ENCODE data around the gene AACS. TPM values are rescaled to one million over a fixed set of nuclear protein-coding genes. Genes with fewer than 3 reads are reported as not detected.

The AACS gene
- total and polyA plus RNA-seq, 2 donors (not counting 1 experiment from before 2014, with no cell fraction given) = 6.1 to 20.8 TPM

- TF ChIP-seq EZH2 (IDR thresholded peaks at IDR 0.05; ENCODE audit: borderline replicate concordance, insufficient read depth, low read depth, low read length, poor library complexity, severe bottlenecking) = no peak
- no peak for TF ChIP-seq CTCF (IDR thresholded peaks at IDR 0.05)
- Histone ChIP-seq H3K9me3 (ENCODE audit: control extremely low read depth in 1 of 3, control insufficient read depth in 2 of 3, insufficient read depth in 1 of 3, low read length in 2 of 3) (peaks cover 0 to 13% (median 8%) of the 10 kb centered on the region in 3 donors), H3K4me3 (ENCODE audit: control extremely low read depth in 1 of 5, extremely low read depth in 1 of 5, insufficient read depth in 1 of 5, low read depth in 2 of 5, low read length in 4 of 5) (no peak overlapping the region), H2AFZ (ENCODE audit: insufficient read depth, low read depth, low read length, poor library complexity, severe bottlenecking) (no peak overlapping the region), H3K36me3 (replicated peaks in 1 of 2; ENCODE audit: control extremely low read depth in 1 of 2, control insufficient read depth in 1 of 2, extremely low read depth in 1 of 2, insufficient read depth in 2 of 2, low read length in 1 of 2) (no peaks in the 10 kb centered on the region), H3K9ac (ENCODE audit: low read length) (no peak overlapping the region), H4K20me1 (ENCODE audit: control insufficient read depth, insufficient read depth, low read length, poor library complexity, severe bottlenecking) (no peaks in the 10 kb centered on the region), H3K4me2 (replicated peaks; ENCODE audit: low read depth, low read length, poor library complexity, severe bottlenecking) (no peak overlapping the region), H3K27me3 (replicated peaks in 1 of 4; ENCODE audit: control extremely low read depth in 1 of 4, control insufficient read depth in 3 of 4, insufficient read depth in 4 of 4, low read length in 3 of 4) (peaks cover 0 to 3% (median 0%) of the 10 kb centered on the region in 4 experiments), H3K4me1 (ENCODE audit: control insufficient read depth in 2 of 2, insufficient read depth in 2 of 2, low read length in 2 of 2) (no peaks in the 10 kb centered on the region), H3K79me2 (ENCODE audit: control insufficient read depth, insufficient read depth, low read length) (no peaks in the 10 kb centered on the region), H3K27ac (ENCODE audit: low read length in 2 of 2) (no peak overlapping the region)
- DNase-seq (no peak), ATAC-seq (ENCODE audit: low read depth) (no peak)
- POLR2A ChIA-PET = no interaction called here
- WGBS (ENCODE audit: insufficient coverage) = 100% methylated on average over 3 of the region's 3 CpGs
- Mint-ChIP-seq H3K27me3 (peaks cover 14% of the 10 kb centered on the region), H3K27ac (no peak overlapping the region), H3K4me1 (no peaks in the 10 kb centered on the region), H3K9me3 (ENCODE audit: insufficient read depth) (no peaks in the 10 kb centered on the region), H3K4me3 (no peak overlapping the region)
- CTCF ChIA-PET = interaction anchor here (1.9 kb wide), 1 partner anchor 15 kb away, joined by 6 read pairs; no protein-coding TSS in a partner anchor
- intact Hi-C loops (cut with micrococcal nuclease) = no loop called here
These were observed 102.4 kb downstream of the AACS start for GRCh38 chr12:125167658-125168057.

GRCh38 chr12:125169451-125169850 lies 104.2 kb downstream of the AACS start:
- CTCF ChIA-PET = interaction anchor here (1.8 kb wide), 1 partner anchor 12 kb away, joined by 5 read pairs; no protein-coding TSS in a partner anchor
- Histone ChIP-seq H3K36me3 (replicated peaks in 1 of 2; ENCODE audit: control extremely low read depth in 1 of 2, control insufficient read depth in 1 of 2, extremely low read depth in 1 of 2, insufficient read depth in 2 of 2, low read length in 1 of 2) (no peaks in the 10 kb centered on the region), H4K20me1 (ENCODE audit: control insufficient read depth, insufficient read depth, low read length, poor library complexity, severe bottlenecking) (no peaks in the 10 kb centered on the region), H3K27ac (ENCODE audit: low read length in 2 of 2) (no peak overlapping the region), H3K9ac (ENCODE audit: low read length) (no peak overlapping the region), H3K4me2 (replicated peaks; ENCODE audit: low read depth, low read length, poor library complexity, severe bottlenecking) (no peak overlapping the region), H3K9me3 (ENCODE audit: control extremely low read depth in 1 of 3, control insufficient read depth in 2 of 3, insufficient read depth in 1 of 3, low read length in 2 of 3) (peaks cover 0 to 16% (median 8%) of the 10 kb centered on the region in 3 donors), H2AFZ (ENCODE audit: insufficient read depth, low read depth, low read length, poor library complexity, severe bottlenecking) (no peak overlapping the region), H3K4me3 (ENCODE audit: control extremely low read depth in 1 of 5, extremely low read depth in 1 of 5, insufficient read depth in 1 of 5, low read depth in 2 of 5, low read length in 4 of 5) (no peak overlapping the region), H3K27me3 (replicated peaks in 1 of 4; ENCODE audit: control extremely low read depth in 1 of 4, control insufficient read depth in 3 of 4, insufficient read depth in 4 of 4, low read length in 3 of 4) (peaks cover 0 to 5% (median 2%) of the 10 kb centered on the region in 4 experiments), H3K79me2 (ENCODE audit: control insufficient read depth, insufficient read depth, low read length) (no peaks in the 10 kb centered on the region), H3K4me1 (ENCODE audit: control insufficient read depth in 2 of 2, insufficient read depth in 2 of 2, low read length in 2 of 2) (no peaks in the 10 kb centered on the region)
- no peak for DNase-seq
- Mint-ChIP-seq H3K9me3 (ENCODE audit: insufficient read depth) (no peaks in the 10 kb centered on the region), H3K27ac (no peak overlapping the region), H3K4me3 (no peak overlapping the region), H3K4me1 (no peaks in the 10 kb centered on the region), H3K27me3 (peaks cover 13% of the 10 kb centered on the region)
- 86% methylated on average over 2 of the region's 2 CpGs for WGBS (ENCODE audit: insufficient coverage)
- no peak for ATAC-seq (ENCODE audit: low read depth)
- POLR2A ChIA-PET = no interaction called here
- TF ChIP-seq CTCF (IDR thresholded peaks at IDR 0.05) = no peak
- no peak for TF ChIP-seq EZH2 (IDR thresholded peaks at IDR 0.05; ENCODE audit: borderline replicate concordance, insufficient read depth, low read depth, low read length, poor library complexity, severe bottlenecking)
- intact Hi-C loops (cut with micrococcal nuclease) = no loop called here
